Nephron progenitor cell (in vitro differentiated cells): ENCODE results near the gene SIRPG.

Source experiments
- DNase-seq: peaks from one replicate; pipeline ENCODE4 v3.0.0; 2021
- H3K27ac Mint-ChIP-seq: 2 replicates; pipeline ENCODE4 v1.8.0; 2021; ENCODE audit warnings: mild to moderate bottlenecking, moderate library complexity, mixed read lengths
- H3K27me3 Mint-ChIP-seq: 2 replicates; pipeline ENCODE4 v1.8.0; 2021; ENCODE audit warnings: mild to moderate bottlenecking, low read depth, mixed read lengths; ENCODE audit not compliant: poor library complexity
- H3K36me3 Mint-ChIP-seq: 2 replicates; pipeline ENCODE4 v1.8.0; 2021; ENCODE audit warnings: low read depth, mixed read lengths
- H3K4me1 Mint-ChIP-seq: 2 replicates; pipeline ENCODE4 v1.8.0; 2021; ENCODE audit warnings: mixed read lengths
- H3K4me3 Mint-ChIP-seq: 2 replicates; pipeline ENCODE4 v1.8.0; 2021; ENCODE audit warnings: mild to moderate bottlenecking, moderate library complexity, mixed read lengths
- H3K9me3 Mint-ChIP-seq: 2 replicates; pipeline ENCODE4 v1.8.0; 2021; ENCODE audit warnings: mild to moderate bottlenecking, moderate library complexity, mixed read lengths
- TF ChIP-seq, protein P1 (sequence below): fragments of 200-600 bp; sonication (generic); IDR thresholded peaks from 2 replicates; pipeline ENCODE4 v1.5.0; 2021; ENCODE audit warnings: antibody characterized with exemption

SIRPG gene

DNA sequence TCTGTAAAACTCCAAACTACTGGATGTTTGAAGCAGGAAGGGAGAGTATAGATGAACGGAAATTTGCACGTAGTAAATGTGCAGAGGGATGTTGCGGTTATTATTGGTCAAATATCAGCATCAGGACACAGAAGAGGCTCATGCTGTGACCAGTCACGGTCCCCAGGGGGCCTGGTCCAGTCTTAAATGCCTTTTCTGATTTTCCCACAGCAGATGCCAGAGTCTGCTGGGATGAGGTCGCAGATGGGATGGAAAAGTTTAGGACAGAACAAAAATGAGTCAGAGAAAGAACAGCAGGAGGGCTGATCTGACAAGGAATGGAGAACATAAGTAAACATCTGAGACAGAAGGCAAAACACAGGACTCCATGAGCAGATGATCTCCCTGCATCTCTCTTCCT lies 11.7 kb upstream of the SIRPG start:
- H3K36me3 Mint-ChIP-seq, result no peaks in the 10 kb centered on the region
- no peak overlapping the region for H3K27ac Mint-ChIP-seq
- H3K9me3 Mint-ChIP-seq, result peaks cover 11% of the 10 kb centered on the region
- H3K4me1 Mint-ChIP-seq, result peaks cover 1% of the 10 kb centered on the region
- TF ChIP-seq, protein P1, sequence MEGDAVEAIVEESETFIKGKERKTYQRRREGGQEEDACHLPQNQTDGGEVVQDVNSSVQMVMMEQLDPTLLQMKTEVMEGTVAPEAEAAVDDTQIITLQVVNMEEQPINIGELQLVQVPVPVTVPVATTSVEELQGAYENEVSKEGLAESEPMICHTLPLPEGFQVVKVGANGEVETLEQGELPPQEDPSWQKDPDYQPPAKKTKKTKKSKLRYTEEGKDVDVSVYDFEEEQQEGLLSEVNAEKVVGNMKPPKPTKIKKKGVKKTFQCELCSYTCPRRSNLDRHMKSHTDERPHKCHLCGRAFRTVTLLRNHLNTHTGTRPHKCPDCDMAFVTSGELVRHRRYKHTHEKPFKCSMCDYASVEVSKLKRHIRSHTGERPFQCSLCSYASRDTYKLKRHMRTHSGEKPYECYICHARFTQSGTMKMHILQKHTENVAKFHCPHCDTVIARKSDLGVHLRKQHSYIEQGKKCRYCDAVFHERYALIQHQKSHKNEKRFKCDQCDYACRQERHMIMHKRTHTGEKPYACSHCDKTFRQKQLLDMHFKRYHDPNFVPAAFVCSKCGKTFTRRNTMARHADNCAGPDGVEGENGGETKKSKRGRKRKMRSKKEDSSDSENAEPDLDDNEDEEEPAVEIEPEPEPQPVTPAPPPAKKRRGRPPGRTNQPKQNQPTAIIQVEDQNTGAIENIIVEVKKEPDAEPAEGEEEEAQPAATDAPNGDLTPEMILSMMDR, result no peak
- no peak for DNase-seq
- no peak overlapping the region for H3K4me3 Mint-ChIP-seq
- peaks cover 6% of the 10 kb centered on the region for H3K27me3 Mint-ChIP-seq

GRCh38 chr20:1667502-1668085 lies 10.0 kb upstream of the SIRPG start:
- TF ChIP-seq, protein P1, result no peak
- H3K4me1 Mint-ChIP-seq, result peaks cover 11% of the 10 kb centered on the region
- no peak overlapping the region for H3K27ac Mint-ChIP-seq
- H3K9me3 Mint-ChIP-seq, result peaks cover 11% of the 10 kb centered on the region
- no peak for DNase-seq
- peaks cover 6% of the 10 kb centered on the region for H3K27me3 Mint-ChIP-seq
- no peaks in the 10 kb centered on the region for H3K36me3 Mint-ChIP-seq
- H3K4me3 Mint-ChIP-seq, result no peak overlapping the region

DNA sequence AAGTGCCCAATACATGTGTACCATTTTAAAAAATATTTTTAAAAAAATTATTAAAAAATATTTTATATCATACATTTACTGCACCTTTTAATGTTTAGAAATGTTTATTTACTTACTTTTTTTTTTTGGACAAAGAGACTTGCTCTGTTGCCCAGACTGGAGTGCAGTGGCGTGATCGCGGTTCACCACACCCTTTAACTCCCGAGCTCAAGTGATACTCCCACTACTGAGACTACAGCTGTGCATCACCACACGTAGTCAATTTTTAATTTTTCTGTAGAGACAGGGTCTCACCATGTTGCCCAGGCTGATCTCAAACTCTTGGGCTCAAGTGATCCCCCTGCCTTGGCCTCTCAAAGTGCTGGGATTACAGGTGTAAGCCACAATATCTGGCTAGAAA lies 9.2 kb upstream of the SIRPG start:
- TF ChIP-seq, protein P1, result no peak
- Mint-ChIP-seq H3K9me3 (peaks cover 11% of the 10 kb centered on the region), H3K4me1 (peaks cover 14% of the 10 kb centered on the region), H3K36me3 (no peaks in the 10 kb centered on the region), H3K4me3 (no peak overlapping the region), H3K27ac (no peak overlapping the region), H3K27me3 (peaks cover 6% of the 10 kb centered on the region)
- no peak for DNase-seq

GRCh38 chr20:1665345-1665744 lies 7.8 kb upstream of the SIRPG start:
- no peak overlapping the region for H3K27ac Mint-ChIP-seq
- no peaks in the 10 kb centered on the region for H3K36me3 Mint-ChIP-seq
- TF ChIP-seq, protein P1, result no peak
- H3K4me1 Mint-ChIP-seq, result peaks cover 18% of the 10 kb centered on the region
- H3K4me3 Mint-ChIP-seq, result no peak overlapping the region
- no peak for DNase-seq
- no peaks in the 10 kb centered on the region for H3K9me3 Mint-ChIP-seq
- H3K27me3 Mint-ChIP-seq, result peaks cover 17% of the 10 kb centered on the region

GRCh38 chr20:1664911-1665310 lies 7.3 kb upstream of the SIRPG start:
- H3K36me3 Mint-ChIP-seq, result no peaks in the 10 kb centered on the region

GRCh38 chr20:1663917-1664316 lies 6.3 kb upstream of the SIRPG start:
- TF ChIP-seq, protein P1, result no peak
- H3K4me3 Mint-ChIP-seq, result no peak overlapping the region
- peaks cover 18% of the 10 kb centered on the region for H3K4me1 Mint-ChIP-seq
- H3K27ac Mint-ChIP-seq, result no peak overlapping the region
- DNase-seq, result no peak
- H3K9me3 Mint-ChIP-seq, result no peaks in the 10 kb centered on the region
- peaks cover 22% of the 10 kb centered on the region for H3K27me3 Mint-ChIP-seq
- no peaks in the 10 kb centered on the region for H3K36me3 Mint-ChIP-seq

More at GRCh38 chr20:1664911-1665310, 7.3 kb upstream of the SIRPG start:
- no peak for DNase-seq
- H3K27ac Mint-ChIP-seq, result no peak overlapping the region
- TF ChIP-seq, protein P1, result no peak
- peaks cover 18% of the 10 kb centered on the region for H3K4me1 Mint-ChIP-seq
- H3K27me3 Mint-ChIP-seq, result peaks cover 17% of the 10 kb centered on the region
- no peak overlapping the region for H3K4me3 Mint-ChIP-seq
- no peaks in the 10 kb centered on the region for H3K9me3 Mint-ChIP-seq
